GM06990 (cell line): ENCODE measurements around the gene DNAH7.
A peak's percentile ranks its signal among the peaks of the same experiment; 100 is the strongest.

Experiments
- DNase-seq: peaks from one replicate; pipeline ENCODE4 v3.0.0-alpha.2; 2011; ENCODE audit not compliant: insufficient read length; ENCODE audit errors: extremely low read depth
- H3K27me3 ChIP-seq: replicated peaks from 2 replicates; pipeline ENCODE4 v1.6.0; 2011; ENCODE audit warnings: low read length; ENCODE audit not compliant: control insufficient read depth, insufficient read depth
- H3K36me3 ChIP-seq: 2 replicates; pipeline ENCODE4 v1.5.1; 2011; ENCODE audit warnings: low read length; ENCODE audit not compliant: control insufficient read depth, insufficient read depth
- H3K4me3 ChIP-seq: replicated peaks from 2 replicates; pipeline ENCODE4 v1.5.1; 2011; ENCODE audit warnings: low read depth, mild to moderate bottlenecking, control low read depth, low read length
- TF ChIP-seq, protein P1 (sequence below): IDR thresholded peaks from 2 replicates; pipeline ENCODE4 v1.5.1; 2011; ENCODE audit warnings: low read length, control low read depth, mild to moderate bottlenecking, inconsistent platforms; ENCODE audit not compliant: insufficient read depth, poor library complexity, severe bottlenecking

The DNAH7 gene

GRCh38 chr2:196068271-196069209 is at the start of gene DNAH7:
DNAH7 (minus strand) TSS chr2:196068837; CDS start chr2:196068711, 126 bp downstream.
- TF ChIP-seq, protein P1, sequence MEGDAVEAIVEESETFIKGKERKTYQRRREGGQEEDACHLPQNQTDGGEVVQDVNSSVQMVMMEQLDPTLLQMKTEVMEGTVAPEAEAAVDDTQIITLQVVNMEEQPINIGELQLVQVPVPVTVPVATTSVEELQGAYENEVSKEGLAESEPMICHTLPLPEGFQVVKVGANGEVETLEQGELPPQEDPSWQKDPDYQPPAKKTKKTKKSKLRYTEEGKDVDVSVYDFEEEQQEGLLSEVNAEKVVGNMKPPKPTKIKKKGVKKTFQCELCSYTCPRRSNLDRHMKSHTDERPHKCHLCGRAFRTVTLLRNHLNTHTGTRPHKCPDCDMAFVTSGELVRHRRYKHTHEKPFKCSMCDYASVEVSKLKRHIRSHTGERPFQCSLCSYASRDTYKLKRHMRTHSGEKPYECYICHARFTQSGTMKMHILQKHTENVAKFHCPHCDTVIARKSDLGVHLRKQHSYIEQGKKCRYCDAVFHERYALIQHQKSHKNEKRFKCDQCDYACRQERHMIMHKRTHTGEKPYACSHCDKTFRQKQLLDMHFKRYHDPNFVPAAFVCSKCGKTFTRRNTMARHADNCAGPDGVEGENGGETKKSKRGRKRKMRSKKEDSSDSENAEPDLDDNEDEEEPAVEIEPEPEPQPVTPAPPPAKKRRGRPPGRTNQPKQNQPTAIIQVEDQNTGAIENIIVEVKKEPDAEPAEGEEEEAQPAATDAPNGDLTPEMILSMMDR = peak; percentile 95
- Histone ChIP-seq H3K36me3 (no peaks in the 10 kb centered on the region), H3K4me3 (peak within 1 kb of the TSS; percentile 85), H3K27me3 (no peaks in the 10 kb centered on the region; the same call in 1 of the 2 replicates)
- peak; percentile 94 for DNase-seq

DNA sequence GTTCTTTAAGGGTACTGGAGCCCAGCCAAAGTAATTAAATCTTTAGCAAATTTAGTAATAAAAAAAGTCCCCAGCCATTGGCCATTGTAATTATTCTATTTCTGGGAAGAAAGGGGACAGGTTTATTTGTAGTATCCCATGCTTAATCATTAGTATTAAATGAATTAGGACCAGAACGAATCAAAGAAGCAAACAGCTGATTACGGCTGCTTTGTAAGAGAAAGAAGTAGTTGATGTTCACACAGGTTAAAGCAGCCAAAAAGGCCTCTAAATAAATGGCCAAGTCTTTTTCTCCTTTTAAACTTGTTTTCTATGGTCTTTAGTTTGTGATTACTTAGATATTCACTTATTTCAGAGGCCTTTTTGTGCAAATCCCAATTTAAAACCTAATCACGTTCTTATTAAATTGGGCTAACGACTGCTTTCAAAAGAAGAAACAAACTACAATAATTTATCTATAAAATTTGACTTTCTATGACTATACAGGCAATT is 48.6 kb upstream of the DNAH7 start:
- DNase-seq = no peak

GRCh38 chr2:196113061-196113974 is 44.7 kb upstream of the DNAH7 start:
- Histone ChIP-seq H3K36me3 (no peaks in the 10 kb centered on the region), H3K4me3 (no peak overlapping the region), H3K27me3 (no peaks in the 10 kb centered on the region)
- no peak for DNase-seq
- TF ChIP-seq, protein P1 = no peak

More for the DNA sequence above, 48.6 kb upstream of the DNAH7 start:
- no peaks in the 10 kb centered on the region for H3K27me3 ChIP-seq
- no peaks in the 10 kb centered on the region for H3K36me3 ChIP-seq
- TF ChIP-seq, protein P1 = no peak
- no peak overlapping the region for H3K4me3 ChIP-seq

DNA sequence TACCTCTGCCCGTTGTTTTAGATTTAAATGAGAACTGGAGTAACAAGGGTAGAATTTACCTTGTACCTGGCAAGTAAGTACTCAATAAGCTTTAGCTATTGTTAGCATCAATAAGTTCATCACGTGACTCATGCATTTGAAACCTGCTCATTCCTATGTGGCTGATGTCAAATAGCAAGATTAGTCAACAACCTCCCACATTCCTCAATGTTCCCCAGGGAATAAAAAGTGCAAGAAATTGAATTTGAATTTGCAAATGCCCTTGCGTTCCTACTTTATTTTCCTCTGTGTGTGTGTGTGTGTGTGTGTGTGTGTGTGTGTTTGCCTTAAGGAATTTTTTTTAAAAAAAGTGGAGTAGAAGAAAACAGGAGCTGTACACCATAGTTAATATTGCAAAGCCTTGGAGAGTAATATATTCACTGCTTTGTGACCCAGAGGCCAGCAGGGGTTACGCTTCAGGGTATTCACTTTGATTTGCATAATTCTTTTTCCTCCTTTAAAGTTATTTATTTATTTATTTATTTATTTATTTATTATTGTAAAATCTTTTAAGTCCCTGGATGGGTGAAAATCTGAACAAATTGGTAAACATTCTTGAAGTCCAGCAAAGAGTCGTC is 43.9 kb upstream of the DNAH7 start:
- Histone ChIP-seq H3K36me3 (no peaks in the 10 kb centered on the region), H3K4me3 (no peak overlapping the region), H3K27me3 (no peaks in the 10 kb centered on the region)
- TF ChIP-seq, protein P1 = no peak
- DNase-seq = no peak

DNA sequence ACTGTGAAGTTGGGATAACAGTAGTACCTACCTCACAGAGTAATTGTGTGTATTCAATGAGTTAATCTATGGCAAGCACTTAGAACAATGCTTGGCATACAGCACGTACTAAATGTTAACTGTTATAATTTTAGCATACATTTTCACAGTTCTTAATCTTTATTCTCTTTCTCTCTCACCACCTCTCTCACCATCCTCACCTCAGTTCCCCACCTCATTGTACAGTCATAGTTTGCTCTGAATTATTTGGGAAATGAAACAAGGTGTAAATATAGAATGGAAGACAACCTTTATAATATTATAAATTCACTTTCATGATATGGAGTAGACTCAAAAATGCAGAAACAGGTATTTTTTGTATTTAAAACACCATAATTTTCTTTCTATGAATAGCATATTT is 40.0 kb upstream of the DNAH7 start:
- H3K36me3 ChIP-seq = no peaks in the 10 kb centered on the region
- no peak overlapping the region for H3K4me3 ChIP-seq
- no peaks in the 10 kb centered on the region for H3K27me3 ChIP-seq
- TF ChIP-seq, protein P1 = no peak
- no peak for DNase-seq
